Activated B cell treated with CpG ODN at 0.5 μM for 24 hours (primary cell): ENCODE results near the gene PCP4. TPM values are rescaled to one million over a fixed set of nuclear protein-coding genes. Genes with fewer than 3 reads are reported as not detected.

Experiments used
- ATAC-seq: fragments of 200-7000 bp; cut with Tn5 transposase; one replicate; pipeline ENCODE4 v1.10.0; 2021; ENCODE audit warnings: low read depth, mild to moderate bottlenecking, moderate library complexity
- CTCF ChIA-PET: fragments of 350-600 bp; sonication (Branson Sonifier 250); formaldehyde crosslinking; loops from one replicate; lab custom pipeline; 2021; ENCODE audit warnings: antibody characterized with exemption; lab: Charles Lee
- POLR2A ChIA-PET: fragments of 350-600 bp; sonication (Branson Sonifier 250); formaldehyde crosslinking; loops from one replicate; lab custom pipeline; 2021; ENCODE audit warnings: antibody characterized with exemption; lab: Charles Lee
- DNase-seq: peaks from one replicate; pipeline ENCODE4 v3.0.0; 2022
- H3K27ac Mint-ChIP-seq: one replicate; pipeline ENCODE4 v1.8.0; 2020; ENCODE audit warnings: mixed read lengths
- H3K27me3 Mint-ChIP-seq: one replicate; pipeline ENCODE4 v1.8.0; 2021; ENCODE audit warnings: mixed read lengths
- H3K36me3 Mint-ChIP-seq: one replicate; pipeline ENCODE4 v1.8.0; 2021; ENCODE audit warnings: low read depth, mixed read lengths
- H3K4me1 Mint-ChIP-seq: one replicate; pipeline ENCODE4 v1.8.0; 2021; ENCODE audit warnings: mixed read lengths
- H3K4me3 Mint-ChIP-seq: one replicate; pipeline ENCODE4 v1.8.0; 2020; ENCODE audit warnings: mild to moderate bottlenecking, mixed read lengths
- H3K9me3 Mint-ChIP-seq: one replicate; pipeline ENCODE4 v1.8.0; 2020; ENCODE audit warnings: mixed read lengths
- intact Hi-C: fragments of 100-400 bp; cut with micrococcal nuclease; formaldehyde crosslinking; loops from one replicate; pipeline ENCODE4 v1.15.1; 2024
- total RNA-seq: library from RNA; stranded (reverse); gene quantifications from 2 replicates; pipeline ENCODE4 v1.2.3, GENCODE V29; 2022
- TF ChIP-seq, protein P1 (sequence below): fragments of 200-600 bp; IDR thresholded peaks from one replicate; pipeline ENCODE4 v1.8.0; 2022; ENCODE audit warnings: antibody characterized with exemption, mild to moderate bottlenecking

Gene PCP4
- not detected in 2 replicates for total RNA-seq

DNA sequence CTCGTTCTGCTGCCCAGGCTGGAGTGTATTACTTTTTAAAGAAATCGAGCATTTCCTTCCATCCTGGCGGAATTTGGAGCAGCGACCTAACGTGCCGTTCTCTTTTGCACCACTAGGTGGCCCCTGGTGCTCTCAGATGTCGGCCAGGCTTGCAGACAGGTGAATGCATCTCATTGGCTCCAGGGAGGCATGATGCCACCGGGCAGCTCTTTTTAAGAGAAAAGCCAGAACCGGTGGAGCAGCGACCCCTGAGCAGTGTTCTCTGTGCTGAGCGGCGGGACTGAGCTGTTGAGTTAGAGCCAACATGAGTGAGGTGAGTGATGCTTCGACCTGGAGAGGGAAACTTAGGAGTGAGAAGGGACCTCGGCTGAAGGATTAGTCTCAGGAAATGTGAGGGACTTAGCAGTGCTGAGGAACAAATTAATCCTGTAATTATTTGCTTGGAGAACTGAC is at the start of gene PCP4:
PCP4 (plus strand) TSS at position 241 of the 453 bp plus-strand sequence; CDS start at position 305, 64 bp downstream.
- no peaks in the 10 kb centered on the region for H3K4me1 Mint-ChIP-seq
- intact Hi-C loops = no loop called here
- H3K27me3 Mint-ChIP-seq = no peaks in the 10 kb centered on the region
- ATAC-seq = no peak
- ChIA-PET POLR2A (interaction anchor here (0.7 kb wide), 1 partner anchor 314 kb away, joined by 4 read pairs; no protein-coding TSS in a partner anchor), CTCF (no interaction called here)
- DNase-seq = no peak
- TF ChIP-seq, protein P1, sequence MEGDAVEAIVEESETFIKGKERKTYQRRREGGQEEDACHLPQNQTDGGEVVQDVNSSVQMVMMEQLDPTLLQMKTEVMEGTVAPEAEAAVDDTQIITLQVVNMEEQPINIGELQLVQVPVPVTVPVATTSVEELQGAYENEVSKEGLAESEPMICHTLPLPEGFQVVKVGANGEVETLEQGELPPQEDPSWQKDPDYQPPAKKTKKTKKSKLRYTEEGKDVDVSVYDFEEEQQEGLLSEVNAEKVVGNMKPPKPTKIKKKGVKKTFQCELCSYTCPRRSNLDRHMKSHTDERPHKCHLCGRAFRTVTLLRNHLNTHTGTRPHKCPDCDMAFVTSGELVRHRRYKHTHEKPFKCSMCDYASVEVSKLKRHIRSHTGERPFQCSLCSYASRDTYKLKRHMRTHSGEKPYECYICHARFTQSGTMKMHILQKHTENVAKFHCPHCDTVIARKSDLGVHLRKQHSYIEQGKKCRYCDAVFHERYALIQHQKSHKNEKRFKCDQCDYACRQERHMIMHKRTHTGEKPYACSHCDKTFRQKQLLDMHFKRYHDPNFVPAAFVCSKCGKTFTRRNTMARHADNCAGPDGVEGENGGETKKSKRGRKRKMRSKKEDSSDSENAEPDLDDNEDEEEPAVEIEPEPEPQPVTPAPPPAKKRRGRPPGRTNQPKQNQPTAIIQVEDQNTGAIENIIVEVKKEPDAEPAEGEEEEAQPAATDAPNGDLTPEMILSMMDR = no peak
- no peaks in the 10 kb centered on the region for H3K9me3 Mint-ChIP-seq
- no peak within 1 kb of the TSS for H3K4me3 Mint-ChIP-seq
- no peaks in the 10 kb centered on the region for H3K36me3 Mint-ChIP-seq
- H3K27ac Mint-ChIP-seq = no peak within 1 kb of the TSS

DNA sequence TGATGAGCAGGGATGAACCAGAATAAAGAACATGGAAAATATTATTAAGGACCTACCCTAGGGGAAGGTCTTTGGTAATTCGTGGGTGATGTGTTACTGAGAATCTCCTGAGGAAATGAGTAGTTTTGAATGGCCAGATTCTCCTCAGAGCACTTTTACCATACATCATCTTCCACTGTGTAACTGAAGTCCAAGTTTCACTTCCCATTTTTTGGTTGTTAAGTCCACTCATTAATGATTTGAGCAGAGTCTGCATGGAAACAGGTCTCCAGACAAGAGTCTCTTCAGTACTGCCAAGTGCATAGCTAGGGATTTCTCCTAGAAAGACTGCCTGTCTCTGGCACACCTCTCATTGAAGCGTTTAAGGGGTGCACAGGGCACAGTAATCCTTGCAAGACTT is 48.7 kb upstream of the PCP4 start:
- ATAC-seq (no peak), DNase-seq (no peak)
- Mint-ChIP-seq H3K4me1 (no peaks in the 10 kb centered on the region), H3K36me3 (no peaks in the 10 kb centered on the region), H3K27ac (no peak overlapping the region), H3K9me3 (peaks cover 2% of the 10 kb centered on the region), H3K27me3 (no peaks in the 10 kb centered on the region), H3K4me3 (no peak overlapping the region)
- intact Hi-C loops = no loop called here
- TF ChIP-seq, protein P1 = no peak
- CTCF ChIA-PET = no interaction called here
- POLR2A ChIA-PET = no interaction called here

DNA sequence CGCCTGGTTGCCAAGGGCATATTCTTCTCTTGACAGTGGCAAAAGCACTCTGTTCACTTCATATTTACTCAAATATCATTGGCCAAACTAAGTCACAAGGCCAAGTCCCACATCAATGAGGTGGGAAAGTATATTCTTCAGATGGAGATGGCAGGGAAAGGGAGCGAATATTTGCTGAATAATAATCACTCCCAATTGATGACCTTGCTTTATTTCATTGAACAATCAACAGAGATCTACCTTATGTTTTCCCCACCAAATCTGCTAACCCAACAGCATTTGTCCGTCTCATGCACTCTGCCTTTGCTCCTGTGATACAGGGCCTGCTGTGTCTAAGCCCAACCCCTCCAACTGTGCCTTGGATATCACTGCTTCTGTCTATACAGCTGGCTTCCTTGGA is 45.2 kb upstream of the PCP4 start:
- Mint-ChIP-seq H3K4me1 (no peaks in the 10 kb centered on the region), H3K27me3 (no peaks in the 10 kb centered on the region)
- TF ChIP-seq, protein P1 = no peak

DNA sequence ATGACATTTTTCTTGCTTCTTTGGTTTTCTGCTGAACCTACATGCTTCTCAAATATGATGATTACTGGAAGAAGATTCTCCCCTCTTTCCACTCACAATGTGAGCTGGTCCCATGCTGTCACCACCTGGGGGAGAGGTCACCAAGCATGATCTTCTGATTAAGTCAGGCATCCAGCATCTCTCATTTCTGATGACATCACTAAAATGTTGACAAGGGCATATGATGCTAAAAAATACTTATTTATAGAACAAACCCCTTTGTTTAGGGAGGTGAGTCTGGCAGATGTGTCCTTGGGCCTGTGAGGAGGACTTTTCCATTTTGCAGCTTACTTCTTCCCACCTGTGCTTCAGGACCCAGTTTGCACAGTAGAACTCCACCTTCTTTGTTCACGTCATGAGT is 42.0 kb upstream of the PCP4 start:
- ChIA-PET CTCF (no interaction called here), POLR2A (no interaction called here)
- intact Hi-C loops = no loop called here
- H3K4me1 Mint-ChIP-seq = no peaks in the 10 kb centered on the region
- H3K27me3 Mint-ChIP-seq = no peaks in the 10 kb centered on the region
- no peak overlapping the region for H3K27ac Mint-ChIP-seq
- peaks cover 9% of the 10 kb centered on the region for H3K9me3 Mint-ChIP-seq
- ATAC-seq (no peak), DNase-seq (no peak)
- no peaks in the 10 kb centered on the region for H3K36me3 Mint-ChIP-seq
- TF ChIP-seq, protein P1 = no peak
- no peak overlapping the region for H3K4me3 Mint-ChIP-seq

More for the DNA sequence above, 45.2 kb upstream of the PCP4 start:
- intact Hi-C loops = no loop called here
- Mint-ChIP-seq H3K4me3 (no peak overlapping the region), H3K9me3 (peaks cover 12% of the 10 kb centered on the region), H3K36me3 (no peaks in the 10 kb centered on the region), H3K27ac (no peak overlapping the region)
- ChIA-PET CTCF (no interaction called here), POLR2A (no interaction called here)
- DNase-seq (no peak), ATAC-seq (no peak)

DNA sequence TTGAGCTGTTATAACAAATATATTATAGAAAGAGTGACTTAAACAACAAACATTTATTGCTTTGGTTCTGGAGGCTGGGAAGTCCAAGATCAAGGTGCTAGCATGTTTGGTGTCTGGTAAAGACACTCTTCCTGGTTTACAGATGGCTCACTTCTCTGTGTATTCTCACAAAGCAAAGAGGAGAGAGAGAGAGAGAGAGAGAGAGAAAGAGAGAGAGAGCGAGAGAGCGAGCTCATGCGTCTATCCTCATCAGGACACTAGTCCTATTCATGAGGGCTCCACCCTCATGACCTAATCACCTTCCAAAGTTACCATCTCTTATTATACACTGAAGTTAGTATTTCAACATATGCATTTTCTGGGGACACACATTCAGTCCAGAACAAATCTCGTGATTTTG is 32.7 kb upstream of the PCP4 start:
- ChIA-PET CTCF (no interaction called here), POLR2A (no interaction called here)
- H3K4me3 Mint-ChIP-seq = no peak overlapping the region
- no peaks in the 10 kb centered on the region for H3K36me3 Mint-ChIP-seq
- DNase-seq (no peak), ATAC-seq (no peak)
- H3K27ac Mint-ChIP-seq = no peak overlapping the region
- no peaks in the 10 kb centered on the region for H3K9me3 Mint-ChIP-seq
- H3K27me3 Mint-ChIP-seq = no peaks in the 10 kb centered on the region
- TF ChIP-seq, protein P1 = no peak
- H3K4me1 Mint-ChIP-seq = no peaks in the 10 kb centered on the region
- intact Hi-C loops = no loop called here
